ENCODE data around the gene FEM1C.

FEM1C gene

GRCh38 chr5:115544436-115545350 lies at the start of gene FEM1C:
Gene FEM1C (minus strand): TSS chr5:115544775. CDS start chr5:115543493, 1,282 bp downstream.
- DNase-seq: peak; percentile 99

- DNase-seq: no peak
These were observed 44.5 kb upstream of the FEM1C start for GRCh38 chr5:115589043-115589442.

- DNase-seq: peak; percentile 37
These were observed 44.1 kb upstream of the FEM1C start for GRCh38 chr5:115588640-115589039.

- DNase-seq: peak; percentile 34
These were observed 42.1 kb upstream of the FEM1C start for GRCh38 chr5:115586525-115587146.

GRCh38 chr5:115585265-115585664 lies 40.7 kb upstream of the FEM1C start:
- no peak for DNase-seq

- DNase-seq: no peak
These were observed 39.9 kb upstream of the FEM1C start for GRCh38 chr5:115584501-115584900.

GRCh38 chr5:115583474-115583873 lies 38.9 kb upstream of the FEM1C start:
- DNase-seq: no peak

- DNase-seq: no peak
These were observed 36.4 kb upstream of the FEM1C start for GRCh38 chr5:115580941-115581340.

- DNase-seq: no peak
These were observed 35.2 kb upstream of the FEM1C start for GRCh38 chr5:115579747-115580173.

GRCh38 chr5:115579216-115579615 lies 34.6 kb upstream of the FEM1C start:
- DNase-seq: no peak

GRCh38 chr5:115578657-115579056 lies 34.1 kb upstream of the FEM1C start:
- no peak for DNase-seq

- no peak for DNase-seq
These were observed 33.2 kb upstream of the FEM1C start for GRCh38 chr5:115577741-115578140.

GRCh38 chr5:115577329-115577728 lies 32.8 kb upstream of the FEM1C start:
- no peak for DNase-seq

- no peak for DNase-seq
These were observed 30.8 kb upstream of the FEM1C start for GRCh38 chr5:115575167-115576070.

- no peak for DNase-seq
These were observed 28.6 kb upstream of the FEM1C start for GRCh38 chr5:115573133-115573532.

- DNase-seq: no peak
These were observed 26.9 kb upstream of the FEM1C start for GRCh38 chr5:115571441-115571878.

GRCh38 chr5:115568668-115569067 lies 24.1 kb upstream of the FEM1C start:
- DNase-seq: no peak

- no peak for DNase-seq
These were observed 20.7 kb upstream of the FEM1C start for GRCh38 chr5:115565233-115565632.

GRCh38 chr5:115561176-115561575 lies 16.6 kb upstream of the FEM1C start:
- no peak for DNase-seq

GRCh38 chr5:115559524-115559923 lies 14.9 kb upstream of the FEM1C start:
- DNase-seq: no peak

- no peak for DNase-seq
These were observed 13.9 kb upstream of the FEM1C start for GRCh38 chr5:115558388-115558956.

- no peak for DNase-seq
These were observed 13.3 kb upstream of the FEM1C start for GRCh38 chr5:115557667-115558387.
